Body of pancreas (tissue), 4 donors: Measurements from ENCODE around the gene DNAH6. TPM values are rescaled to one million over a fixed set of nuclear protein-coding genes. Genes with fewer than 3 reads are reported as not detected.

Experiments used
- ATAC-seq: fragments of 150-250 bp; one replicate; pipeline ENCODE4 v1.9.1; 2016
- DNase-seq, 4 donors: peaks; one replicate each; pipeline ENCODE4 v3.0.0-alpha.2; 2019
- H3K27ac ChIP-seq, 4 donors: fragments of 200-600 bp; sonication (generic); 1 replicate in 3 of 4; 2 replicates in 1 of 4; pipeline versions ENCODE4 v1.5.1 to v1.6.1; 2016 to 2019; ENCODE audit warnings: mild to moderate bottlenecking in 1 of 4, mixed read lengths in 1 of 4, moderate library complexity in 1 of 4
- H3K27me3 ChIP-seq, 2 donors: fragments of 200-600 bp; sonication (generic); one replicate each; pipeline ENCODE4 v1.6.0; 2016; ENCODE audit warnings: mild to moderate bottlenecking in 1 of 2
- H3K36me3 ChIP-seq, 2 donors: fragments of 200-600 bp; sonication (generic); replicated peaks in 1 of 2; 2 replicates each; pipeline ENCODE4 v1.5.1; 2016; ENCODE audit warnings: low read depth in 2 of 2; ENCODE audit not compliant: insufficient read depth in 1 of 2
- H3K4me1 ChIP-seq: fragments of 200-600 bp; sonication (generic); one replicate; pipeline ENCODE4 v1.6.0; 2016
- H3K4me3 ChIP-seq, 2 donors: fragments of 200-600 bp; sonication (generic); 1 replicate in 1 of 2; 2 replicates in 1 of 2; pipeline ENCODE4 v1.5.1; 2016 to 2019
- H3K9me3 ChIP-seq, 3 donors: fragments of 200-600 bp; sonication (generic); 1 replicate in 2 of 3; 2 replicates in 1 of 3; pipeline ENCODE4 v1.5.1; 2016
- CTCF ChIP-seq, 7 experiments: fragments of 450-650 bp in 4 of 7; fragments of 200-600 bp in 3 of 7; sonication (generic) in 3 of 7; IDR thresholded peaks; one replicate each; pipeline ENCODE4 v1.5.1; 2016 to 2019; ENCODE audit warnings: antibody characterized with exemption in 7 of 7
- POLR2A ChIP-seq, 3 donors: fragments of 450-650 bp; IDR thresholded peaks; one replicate each; pipeline ENCODE4 v1.6.1; 2016; ENCODE audit warnings: antibody characterized with exemption in 3 of 3, mild to moderate bottlenecking in 2 of 3
- WGBS, 2 donors: methylation state at CpG; one replicate each; pipeline ENCODE4 v1.1.5; 2017; 5-methylcytosine and 5-hydroxymethylcytosine counted together
- intact Hi-C: fragments of 100-400 bp; cut with DNase I; formaldehyde crosslinking; loops from one replicate; pipeline ENCODE4 v1.15.1; 2023
- total RNA-seq, 2 donors: library from RNA; depleted of rRNA; stranded (reverse); fragments of >200 nt; gene quantifications; one replicate each; pipeline ENCODE4 v1.1.0, GENCODE V29; 2016

The DNAH6 gene
- total RNA-seq, 2 donors from 2014 or later = 1.3 to 2.6 TPM

GRCh38 chr2:84800194-84800805, 284.0 kb downstream of the DNAH6 start:
- no peak for TF ChIP-seq POLR2A (IDR thresholded peaks at IDR 0.05)
- no peak for TF ChIP-seq CTCF (IDR thresholded peaks at IDR 0.05)
- peaks cover 0 to 5% (median 0%) of the 10 kb centered on the region in 3 donors for H3K9me3 ChIP-seq
- DNase-seq (no peak), ATAC-seq (no peak)
- no peak overlapping the region for H3K4me3 ChIP-seq
- 75 to 76% methylated on average over 1 of the region's 1 CpG for WGBS, 2 donors
- H3K4me1 ChIP-seq = no peaks in the 10 kb centered on the region
- H3K27me3 ChIP-seq = no peaks in the 10 kb centered on the region
- H3K36me3 ChIP-seq = no peaks in the 10 kb centered on the region
- H3K27ac ChIP-seq = no peak overlapping the region
- intact Hi-C loops = no loop called here

GRCh38 chr2:84801811-84802210, 285.5 kb downstream of the DNAH6 start:
- TF ChIP-seq POLR2A (IDR thresholded peaks at IDR 0.05) = no peak
- no peak for TF ChIP-seq CTCF (IDR thresholded peaks at IDR 0.05)

GRCh38 chr2:84805250-84805958, 289.1 kb downstream of the DNAH6 start:
- DNase-seq = no peak
- H3K4me1 ChIP-seq = no peaks in the 10 kb centered on the region
- H3K9me3 ChIP-seq = peaks cover 0 to 5% (median 0%) of the 10 kb centered on the region in 3 donors
- H3K36me3 ChIP-seq = no peaks in the 10 kb centered on the region
- H3K4me3 ChIP-seq = no peak overlapping the region
- WGBS, 2 donors = 14 to 29% methylated on average over 1 of the region's 1 CpG
- intact Hi-C loops = no loop called here
- no peak overlapping the region for H3K27ac ChIP-seq
- TF ChIP-seq POLR2A (IDR thresholded peaks at IDR 0.05) = no peak
- TF ChIP-seq CTCF (IDR thresholded peaks at IDR 0.05) = no peak
- no peaks in the 10 kb centered on the region for H3K27me3 ChIP-seq
- ATAC-seq = no peak

More at GRCh38 chr2:84801811-84802210, 285.5 kb downstream of the DNAH6 start:
- no peaks in the 10 kb centered on the region for H3K27me3 ChIP-seq
- H3K9me3 ChIP-seq = peaks cover 0 to 5% (median 0%) of the 10 kb centered on the region in 3 donors
- no peaks in the 10 kb centered on the region for H3K4me1 ChIP-seq
- H3K4me3 ChIP-seq = no peak overlapping the region
- H3K27ac ChIP-seq = no peak overlapping the region
- intact Hi-C loops = no loop called here
- no peak for ATAC-seq
- no peak for DNase-seq
- H3K36me3 ChIP-seq = no peaks in the 10 kb centered on the region
- 83 to 90% methylated on average over 2 of the region's 2 CpGs for WGBS, 2 donors

- DNase-seq (peak; percentile 24 to 58 (median 38)), ATAC-seq (peak; percentile 70)
- no peaks in the 10 kb centered on the region for H3K27me3 ChIP-seq
- H3K9me3 ChIP-seq = no peaks in the 10 kb centered on the region
- H3K4me1 ChIP-seq = no peaks in the 10 kb centered on the region
- no peaks in the 10 kb centered on the region for H3K36me3 ChIP-seq
- WGBS, 2 donors = 30 to 60% methylated on average over 4 of the region's 4 CpGs
- H3K4me3 ChIP-seq = no peak overlapping the region
- intact Hi-C loops = no loop called here
- TF ChIP-seq POLR2A (IDR thresholded peaks at IDR 0.05) = no peak
- no peak for TF ChIP-seq CTCF (IDR thresholded peaks at IDR 0.05)
- peak overlapping the region in 1 of 4 donors; percentile 9 for H3K27ac ChIP-seq
These were observed 290.8 kb downstream of the DNAH6 start for GRCh38 chr2:84807063-84807485.
